Ureter (tissue), 1 donor: ENCODE results near the gene PPP2R2C. TPM values are rescaled to one million over a fixed set of nuclear protein-coding genes. Genes with fewer than 3 reads are reported as not detected.

Experiments used
- DNase-seq: peaks from one replicate; pipeline ENCODE4 v3.0.0-alpha.2; 2020; ENCODE audit warnings: low spot score
- total RNA-seq: library from RNA; stranded (reverse); gene quantifications from one replicate; pipeline ENCODE4 v1.2.4, GENCODE V29; 2023
- donor health status: DM: yes; HTN: yes; CAD: no.

PPP2R2C gene
- total RNA-seq, 1 donor from 2014 or later = 2.8 TPM

DNA sequence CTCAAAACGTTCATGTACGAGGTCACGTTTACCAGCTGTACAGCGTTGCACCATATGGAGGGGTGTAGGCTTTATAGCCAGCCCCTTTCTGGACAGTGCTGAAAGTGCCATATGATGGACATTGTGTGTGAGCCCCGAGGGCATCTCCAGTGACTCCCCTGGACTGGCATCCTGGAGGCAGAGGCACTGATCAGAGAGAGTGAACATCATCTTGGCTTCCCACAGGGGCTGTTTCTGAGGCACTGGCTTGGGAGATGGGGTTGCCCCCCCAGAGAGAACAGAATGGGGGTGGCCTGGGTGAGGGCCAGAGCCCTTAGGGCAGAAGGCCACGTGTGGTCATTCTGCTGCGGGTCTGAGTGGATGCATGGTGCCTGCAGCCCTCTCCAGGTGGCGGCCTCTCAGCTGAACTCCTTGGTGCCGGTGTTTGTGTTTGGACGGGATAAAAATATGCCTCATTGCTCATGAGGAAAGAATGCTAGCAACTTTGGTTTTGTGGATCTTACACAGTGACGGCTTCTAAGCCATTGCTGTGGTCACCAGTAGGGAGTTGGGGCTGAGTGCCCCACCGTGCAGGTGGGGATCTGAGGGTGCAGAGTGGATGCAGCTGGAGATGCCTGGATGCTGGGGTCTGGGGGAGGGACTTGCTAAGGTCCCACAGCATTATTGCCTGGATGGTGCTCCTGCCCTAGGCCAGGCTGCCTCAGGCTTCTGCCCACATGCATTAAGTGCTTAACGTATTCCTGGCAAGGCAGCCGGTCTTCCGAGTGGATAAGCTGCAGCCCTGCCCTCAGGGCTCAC is 199.4 kb downstream of the PPP2R2C start:
- DNase-seq = no peak

- peak; percentile 56 for DNase-seq
These were observed 200.5 kb downstream of the PPP2R2C start for GRCh38 chr4:6271701-6272465.

- DNase-seq = no peak
These were observed 201.2 kb downstream of the PPP2R2C start for GRCh38 chr4:6271206-6271605.

- no peak for DNase-seq
These were observed 201.7 kb downstream of the PPP2R2C start for GRCh38 chr4:6270636-6271121.

Other genes starting within 250 kb of the PPP2R2C start
- 68.1 TPM for gene WFS1, start 202.8 kb downstream of the PPP2R2C start, total RNA-seq
- gene MAN2B2, start 102.6 kb upstream of the PPP2R2C start, total RNA-seq = 37.3 TPM
- 196 TPM for gene MRFAP1, start 168.1 kb upstream of the PPP2R2C start, total RNA-seq
- gene S100P, start 221.3 kb upstream of the PPP2R2C start, total RNA-seq = 2,292 TPM
- 52.5 TPM for gene MRFAP1L1, start 237.3 kb upstream of the PPP2R2C start, total RNA-seq
- gene BLOC1S4, start 243.6 kb upstream of the PPP2R2C start, total RNA-seq = 14.6 TPM